Measurements from ENCODE around the gene IQSEC1.

The IQSEC1 gene

GRCh38 chr3:13025778-13026518, 47.3 kb downstream of the IQSEC1 start:
- DNase-seq = no peak

- no peak for DNase-seq
Measured at GRCh38 chr3:13025090-13025489, 48.1 kb downstream of the IQSEC1 start.

- DNase-seq = no peak
Measured at GRCh38 chr3:13024765-13025065, 48.5 kb downstream of the IQSEC1 start.

- DNase-seq = no peak
Measured at GRCh38 chr3:13023971-13024764, 49.1 kb downstream of the IQSEC1 start.

GRCh38 chr3:13023235-13023970, 49.8 kb downstream of the IQSEC1 start:
- DNase-seq = no peak

- DNase-seq = peak; percentile 32
Measured at GRCh38 chr3:13022348-13023234, 50.6 kb downstream of the IQSEC1 start.

- no peak for DNase-seq
Measured at GRCh38 chr3:13021141-13022114, 51.8 kb downstream of the IQSEC1 start.

GRCh38 chr3:13020159-13020750, 53.0 kb downstream of the IQSEC1 start:
- no peak for DNase-seq

GRCh38 chr3:13019243-13020095, 53.8 kb downstream of the IQSEC1 start:
- no peak for DNase-seq

- DNase-seq = no peak
Measured at GRCh38 chr3:13018561-13019242, 54.5 kb downstream of the IQSEC1 start.

GRCh38 chr3:13018043-13018451, 55.2 kb downstream of the IQSEC1 start:
- DNase-seq = no peak

- no peak for DNase-seq
Measured at GRCh38 chr3:13017361-13018042, 55.7 kb downstream of the IQSEC1 start.

GRCh38 chr3:13016721-13017255, 56.4 kb downstream of the IQSEC1 start:
- no peak for DNase-seq

GRCh38 chr3:13016083-13016720, 57.0 kb downstream of the IQSEC1 start:
- DNase-seq = no peak

- DNase-seq = no peak
Measured at GRCh38 chr3:13015286-13016082, 57.7 kb downstream of the IQSEC1 start.

- DNase-seq = no peak
Measured at GRCh38 chr3:13014755-13015285, 58.4 kb downstream of the IQSEC1 start.

All from kidney glomerular epithelial cell (primary cell).